Measurements from ENCODE around the gene CREG2.

DNA sequence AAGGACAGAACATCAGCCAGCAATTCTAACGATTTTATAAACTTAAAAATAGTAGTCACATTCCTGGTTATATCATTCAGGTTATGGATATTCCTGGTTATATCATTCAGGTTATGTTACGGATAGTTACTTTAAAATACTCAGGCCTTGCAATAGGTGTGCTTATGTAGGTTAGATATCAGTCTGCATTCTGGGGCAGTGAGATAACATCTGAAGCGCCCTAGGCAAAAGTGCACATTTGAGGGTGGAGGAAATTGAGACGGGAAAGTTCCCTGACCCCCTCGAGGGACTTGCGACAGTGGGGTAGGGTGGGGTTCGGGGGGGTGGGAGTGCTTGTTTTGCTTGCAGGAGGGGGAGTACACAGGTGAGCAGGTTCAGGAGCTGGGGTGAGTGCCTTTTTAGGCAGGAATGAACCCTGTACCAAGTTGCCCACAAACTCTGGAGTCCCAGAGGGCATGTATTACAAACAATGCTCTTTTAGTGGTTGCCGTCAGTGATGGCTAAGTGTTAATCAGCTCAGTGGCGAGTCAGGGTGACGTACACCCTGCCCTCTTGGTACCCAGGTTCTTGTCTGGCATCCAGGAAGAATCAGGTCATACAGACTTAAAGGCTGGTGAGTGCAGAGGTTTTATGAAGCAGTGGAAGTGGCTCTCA, 31.8 kb downstream of the CREG2 start:
- TF ChIP-seq, protein P1, sequence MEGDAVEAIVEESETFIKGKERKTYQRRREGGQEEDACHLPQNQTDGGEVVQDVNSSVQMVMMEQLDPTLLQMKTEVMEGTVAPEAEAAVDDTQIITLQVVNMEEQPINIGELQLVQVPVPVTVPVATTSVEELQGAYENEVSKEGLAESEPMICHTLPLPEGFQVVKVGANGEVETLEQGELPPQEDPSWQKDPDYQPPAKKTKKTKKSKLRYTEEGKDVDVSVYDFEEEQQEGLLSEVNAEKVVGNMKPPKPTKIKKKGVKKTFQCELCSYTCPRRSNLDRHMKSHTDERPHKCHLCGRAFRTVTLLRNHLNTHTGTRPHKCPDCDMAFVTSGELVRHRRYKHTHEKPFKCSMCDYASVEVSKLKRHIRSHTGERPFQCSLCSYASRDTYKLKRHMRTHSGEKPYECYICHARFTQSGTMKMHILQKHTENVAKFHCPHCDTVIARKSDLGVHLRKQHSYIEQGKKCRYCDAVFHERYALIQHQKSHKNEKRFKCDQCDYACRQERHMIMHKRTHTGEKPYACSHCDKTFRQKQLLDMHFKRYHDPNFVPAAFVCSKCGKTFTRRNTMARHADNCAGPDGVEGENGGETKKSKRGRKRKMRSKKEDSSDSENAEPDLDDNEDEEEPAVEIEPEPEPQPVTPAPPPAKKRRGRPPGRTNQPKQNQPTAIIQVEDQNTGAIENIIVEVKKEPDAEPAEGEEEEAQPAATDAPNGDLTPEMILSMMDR (IDR thresholded peaks at IDR 0.05; ENCODE audit: low read length): no peak
- TF ChIP-seq EZH2 (optimal IDR thresholded peaks at IDR 0.05; ENCODE audit: low read depth, low read length) (no peak), EZH2phosphoT487 (IDR thresholded peaks at IDR 0.05; ENCODE audit: low read length) (no peak)
